HCT116 (cell line): ENCODE data around the gene NCAN. TPM values are rescaled to one million over a fixed set of nuclear protein-coding genes. Genes with fewer than 3 reads are reported as not detected.

ENCODE experiments used
- ATAC-seq: fragments of 200-7000 bp; cut with Tn5 transposase; 2 replicates; pipeline ENCODE4 v1.9.1; 2020; ENCODE audit warnings: mild to moderate bottlenecking, moderate library complexity
- BruUV-seq: library from RNA; stranded (reverse); fragments of 400-500 nt; replicated peaks from 2 replicates; lab custom pipeline; 2021; lab: Mats Ljungman, UMichigan
- CTCF ChIA-PET: fragments of 300-600 bp; sonication (Branson Sonifier 250); formaldehyde crosslinking; loops from one replicate; lab custom pipeline; 2021; ENCODE audit warnings: antibody characterized with exemption; lab: Charles Lee
- POLR2A ChIA-PET: fragments of 300-600, 350-600 bp; sonication (Branson Sonifier 250); formaldehyde crosslinking; loops from one replicate; lab custom pipeline; 2021; ENCODE audit warnings: antibody characterized with exemption; lab: Charles Lee
- RAD21 ChIA-PET, 2 experiments: fragments of 300-600 bp; sonication (Branson Sonifier 250); formaldehyde crosslinking; loops; one replicate each; lab custom pipeline; 2023; ENCODE audit warnings: low total read pairs in 2 of 2; ENCODE audit not compliant: uncharacterized antibody in 2 of 2, unreplicated experiment in 2 of 2, low non-redundant PET in 1 of 2; lab: Charles Lee
- DNase-seq: peaks from one replicate; pipeline ENCODE4 v3.0.0-alpha.2; 2010; ENCODE audit warnings: low read depth, low spot score
- H2AFZ ChIP-seq: fragments of 200-600 bp; shearing (Covaris generic), sonication (generic); 2 replicates; pipeline ENCODE4 v1.6.1; 2017; ENCODE audit warnings: low read depth, mixed run types, mixed read lengths, antibody characterized with exemption, low read length; ENCODE audit not compliant: poor library complexity, severe bottlenecking
- H3K27ac ChIP-seq: 2 replicates; pipeline ENCODE4 v1.5.1; 2012; ENCODE audit warnings: low read depth, low read length
- H3K27me3 ChIP-seq: fragments of 200-600 bp; sonication (generic); 2 replicates; pipeline ENCODE4 v1.6.1; 2016; ENCODE audit warnings: mixed run types, low read length, mixed read lengths; ENCODE audit not compliant: insufficient read depth
- H3K36me3 ChIP-seq, 2 experiments: fragments of 200-500 bp in 1 of 2; fragments of 200-600 bp in 1 of 2; sonication (Bioruptor generic) in 1 of 2; sonication (generic) in 1 of 2; 2 replicates each; pipeline versions ENCODE4 v1.5.1 to v1.6.1; 2014 to 2016; ENCODE audit warnings: low read length in 2 of 2, inconsistent platforms in 1 of 2, mixed read lengths in 1 of 2, mixed run types in 1 of 2; ENCODE audit not compliant: insufficient read depth in 2 of 2, control insufficient read depth in 1 of 2
- H3K4me1 ChIP-seq, 2 experiments: fragments of 200-600 bp in 1 of 2; sonication (generic) in 1 of 2; 2 replicates each; pipeline versions ENCODE4 v1.5.1 to v1.6.1; 2012 to 2017; ENCODE audit warnings: low read length in 2 of 2, inconsistent platforms in 1 of 2, mild to moderate bottlenecking in 1 of 2, mixed read lengths in 1 of 2, mixed run types in 1 of 2, moderate library complexity in 1 of 2; ENCODE audit not compliant: insufficient read depth in 2 of 2, control insufficient read depth in 1 of 2
- H3K4me2 ChIP-seq: fragments of 200-600 bp; sonication (generic); 2 replicates; pipeline ENCODE4 v1.6.1; 2017; ENCODE audit warnings: mixed run types, low read length, mixed read lengths
- H3K4me3 ChIP-seq, 2 experiments: fragments of 200-600 bp in 1 of 2; sonication (generic) in 1 of 2; replicated peaks in 1 of 2; 2 replicates each; pipeline ENCODE4 v1.5.1; 2011 to 2016; ENCODE audit warnings: low read length in 2 of 2, control low read depth in 1 of 2, low read depth in 1 of 2, mild to moderate bottlenecking in 1 of 2, mixed read lengths in 1 of 2, mixed run types in 1 of 2
- H3K79me2 ChIP-seq: fragments of 200-600 bp; sonication (generic); 2 replicates; pipeline ENCODE4 v1.6.1; 2017; ENCODE audit warnings: mild to moderate bottlenecking, mixed run types, low read length, moderate library complexity, mixed read lengths; ENCODE audit not compliant: insufficient read depth
- H3K9ac ChIP-seq: fragments of 200-600 bp; sonication (generic); 2 replicates; pipeline ENCODE4 v1.6.1; 2016; ENCODE audit warnings: low read length, mixed read lengths
- H3K9me2 ChIP-seq: fragments of 200-600 bp; sonication (generic), shearing (Covaris generic); 2 replicates; pipeline ENCODE4 v1.6.1; 2017; ENCODE audit warnings: mixed run types, mild to moderate bottlenecking, moderate library complexity; ENCODE audit not compliant: insufficient read depth
- H3K9me3 ChIP-seq, 2 experiments: fragments of 200-500 bp in 1 of 2; fragments of 200-600 bp in 1 of 2; sonication (Bioruptor generic) in 1 of 2; sonication (generic) in 1 of 2; 2 replicates each; pipeline ENCODE4 v1.6.1; 2014 to 2017; ENCODE audit warnings: low read length in 2 of 2, mixed read lengths in 2 of 2, inconsistent platforms in 1 of 2, low read depth in 1 of 2, mild to moderate bottlenecking in 1 of 2, mixed run types in 1 of 2, moderate library complexity in 1 of 2; ENCODE audit not compliant: control insufficient read depth in 1 of 2, insufficient read depth in 1 of 2
- H4K20me1 ChIP-seq: fragments of 200-600 bp; sonication (generic), shearing (Covaris generic); 2 replicates; pipeline ENCODE4 v1.6.1; 2017; ENCODE audit warnings: mixed run types, mild to moderate bottlenecking, moderate library complexity; ENCODE audit not compliant: insufficient read depth
- ATF3 ChIP-seq: IDR thresholded peaks from 2 replicates; pipeline ENCODE4 v1.6.1; 2012
- CBX3 ChIP-seq: IDR thresholded peaks from 2 replicates; pipeline ENCODE4 v1.6.1; 2012; ENCODE audit warnings: low read depth
- CEBPB ChIP-seq: IDR thresholded peaks from 2 replicates; pipeline ENCODE4 v1.6.1; 2012; ENCODE audit warnings: low read depth
- CTCF ChIP-seq, 3 experiments: fragments of 200-600 bp in 1 of 3; sonication (generic) in 1 of 3; IDR thresholded peaks in 2 of 3; conservative IDR thresholded peaks in 1 of 3; 2 replicates each; pipeline ENCODE4 v1.5.1; 2012 to 2017; ENCODE audit warnings: low read depth in 2 of 3, low read length in 2 of 3, antibody characterized with exemption in 1 of 3, borderline replicate concordance in 1 of 3, control low read depth in 1 of 3, mild to moderate bottlenecking in 1 of 3, mixed read lengths in 1 of 3, mixed run types in 1 of 3, moderate library complexity in 1 of 3; ENCODE audit not compliant: insufficient read depth in 1 of 3
- EGR1 ChIP-seq: IDR thresholded peaks from 2 replicates; pipeline ENCODE4 v1.6.1; 2012; ENCODE audit warnings: low read depth
- ELF1 ChIP-seq: IDR thresholded peaks from 2 replicates; pipeline ENCODE4 v1.6.1; 2012; ENCODE audit warnings: low read depth, borderline replicate concordance
- EZH2phosphoT487 ChIP-seq: fragments of 200-600 bp; IDR thresholded peaks from 2 replicates; pipeline ENCODE4 v1.6.1; 2018; ENCODE audit warnings: antibody characterized with exemption, borderline replicate concordance
- FOSL1 ChIP-seq: IDR thresholded peaks from 2 replicates; pipeline ENCODE4 v1.6.1; 2012; ENCODE audit warnings: low read depth
- MAX ChIP-seq: IDR thresholded peaks from 2 replicates; pipeline ENCODE4 v1.6.1; 2012
- POLR2A ChIP-seq: IDR thresholded peaks from 2 replicates; pipeline ENCODE4 v1.7.0; 2011; ENCODE audit warnings: borderline replicate concordance; ENCODE audit not compliant: insufficient read depth, insufficient read length; ENCODE audit errors: extremely low read depth
- POLR2AphosphoS5 ChIP-seq: IDR thresholded peaks from 2 replicates; pipeline ENCODE4 v1.6.1; 2011; ENCODE audit warnings: mild to moderate bottlenecking, low read depth, low read length, moderate library complexity
- RAD21 ChIP-seq: IDR thresholded peaks from 2 replicates; pipeline ENCODE4 v1.6.1; 2012; ENCODE audit warnings: low read depth, mild to moderate bottlenecking
- REST ChIP-seq: IDR thresholded peaks from 2 replicates; pipeline ENCODE4 v1.6.1; 2012; ENCODE audit warnings: low read depth
- SIN3A ChIP-seq: IDR thresholded peaks from 2 replicates; pipeline ENCODE4 v1.6.1; 2012; ENCODE audit warnings: low read depth
- SRF ChIP-seq: IDR thresholded peaks from 2 replicates; pipeline ENCODE4 v1.6.1; 2012; ENCODE audit warnings: low read depth
- TCF7L2 ChIP-seq: IDR thresholded peaks from 2 replicates; pipeline ENCODE4 v1.7.0; 2011; ENCODE audit warnings: borderline replicate concordance, inconsistent platforms; ENCODE audit not compliant: insufficient read depth, insufficient read length; ENCODE audit errors: extremely low read depth
- YY1 ChIP-seq: IDR thresholded peaks from 2 replicates; pipeline ENCODE4 v1.6.1; 2011; ENCODE audit warnings: low read length, low read depth, moderate library complexity, mild to moderate bottlenecking; ENCODE audit not compliant: insufficient replicate concordance; ENCODE audit errors: extremely low read depth
- ZBTB33 ChIP-seq: IDR thresholded peaks from 2 replicates; pipeline ENCODE4 v1.6.1; 2011; ENCODE audit warnings: mild to moderate bottlenecking, low read length, moderate library complexity; ENCODE audit not compliant: insufficient replicate concordance; ENCODE audit errors: extremely low read depth
- ZNF274 ChIP-seq: fragments of 200-500 bp; sonication (Bioruptor generic); IDR thresholded peaks from 2 replicates; pipeline ENCODE4 v1.6.1; 2014; ENCODE audit warnings: mild to moderate bottlenecking, low read depth, low read length, inconsistent platforms
- intact Hi-C: fragments of 100-400 bp; cut with micrococcal nuclease; formaldehyde crosslinking; loops from 2 replicates; pipeline ENCODE4 v1.10.0; 2022
- total RNA-seq: library from RNA; stranded (reverse); gene quantifications from one replicate; pipeline ENCODE4 v1.2.1, GENCODE V29; 2021; ENCODE audit not compliant: unreplicated experiment

NCAN gene
- total RNA-seq, 1 experiment from 2014 or later, result 0.07 TPM

GRCh38 chr19:19226663-19227062 lies 14.9 kb downstream of the NCAN start:
- POLR2A ChIA-PET, result no interaction called here

More at GRCh38 chr19:19226663-19227062, 14.9 kb downstream of the NCAN start:
- H3K9ac ChIP-seq, result no peak overlapping the region
- ATAC-seq (no peak), DNase-seq (no peak)
- H3K4me2 ChIP-seq, result no peak overlapping the region
- H3K4me3 ChIP-seq, result no peak overlapping the region
- ChIA-PET RAD21 (no interaction called here), CTCF (interaction anchor here (1.4 kb wide), 1 partner anchor 12 kb away, joined by 3 read pairs; no protein-coding TSS in a partner anchor)
- H3K36me3 ChIP-seq, result no peaks in the 10 kb centered on the region
- H3K79me2 ChIP-seq, result no peaks in the 10 kb centered on the region
- no peak overlapping the region for H3K27ac ChIP-seq
- peaks cover 0 to 3% of the 10 kb centered on the region in 2 experiments; a peak in 1 of 4 replicates for H3K9me3 ChIP-seq
- no TSS peak for BruUV-seq
- H2AFZ ChIP-seq, result no peak overlapping the region
- peaks cover 9 to 14% of the 10 kb centered on the region in 2 experiments for H3K4me1 ChIP-seq
- peaks cover 6% of the 10 kb centered on the region; the same call in 1 of the 2 replicates for H3K27me3 ChIP-seq
- intact Hi-C loops, result no loop called here
- TF ChIP-seq YY1, result no peak
- no peak for TF ChIP-seq EZH2phosphoT487
- no peak for TF ChIP-seq TCF7L2
- no peak for TF ChIP-seq FOSL1
- TF ChIP-seq CTCF (IDR thresholded peaks at IDR 0.05 in 2 of 3, conservative IDR thresholded peaks at IDR 0.05 in 1 of 3; ENCODE audit: borderline replicate concordance in 1 of 3, insufficient read depth in 1 of 3, low read depth in 2 of 3, low read length in 2 of 3), result no peak
- no peak for TF ChIP-seq CBX3
- no peak for TF ChIP-seq MAX
- no peak for TF ChIP-seq SRF
- TF ChIP-seq POLR2A, result no peak
- no peak for TF ChIP-seq ZNF274
- no peak for TF ChIP-seq POLR2AphosphoS5
- no peak for TF ChIP-seq REST
- TF ChIP-seq SIN3A, result no peak
- TF ChIP-seq ZBTB33, result no peak
- TF ChIP-seq RAD21, result no peak
- TF ChIP-seq ELF1, result no peak
- TF ChIP-seq ATF3, result no peak
- no peak for TF ChIP-seq EGR1
- no peak for TF ChIP-seq CEBPB
- H4K20me1 ChIP-seq, result no peaks in the 10 kb centered on the region
- H3K9me2 ChIP-seq, result no peaks in the 10 kb centered on the region
